CD14-positive monocyte (primary cell): Measurements from ENCODE around the gene CDCA7L. TPM values are rescaled to one million over a fixed set of nuclear protein-coding genes. Genes with fewer than 3 reads are reported as not detected.
A peak's percentile ranks its signal among the peaks of the same experiment; 100 is the strongest.

Experiments
- DNase-seq, 3 donors: peaks; one replicate each; pipeline ENCODE4 v3.0.0-alpha.2; 2011 to 2022
- H2AFZ ChIP-seq: 2 replicates; pipeline ENCODE4 v1.6.0; 2012; ENCODE audit warnings: mild to moderate bottlenecking, low read depth, low read length, inconsistent platforms; ENCODE audit not compliant: insufficient read depth, poor library complexity, severe bottlenecking
- H3K27ac ChIP-seq, 2 donors: 1 replicate in 1 of 2; 2 replicates in 1 of 2; pipeline ENCODE4 v1.5.1; 2012 to 2013; ENCODE audit warnings: low read length in 2 of 2, control low read depth in 1 of 2, inconsistent platforms in 1 of 2, low read depth in 1 of 2, mild to moderate bottlenecking in 1 of 2
- H3K27me3 ChIP-seq, 2 donors: one replicate each; pipeline versions ENCODE4 v1.6.0 to v1.6.1; 2011 to 2013; ENCODE audit warnings: low read length in 2 of 2; ENCODE audit not compliant: control insufficient read depth in 2 of 2, insufficient read depth in 2 of 2
- H3K36me3 ChIP-seq, 2 donors: replicated peaks in 1 of 2; 1 replicate in 1 of 2; 2 replicates in 1 of 2; pipeline versions ENCODE4 v1.5.1 to v1.6.1; 2012 to 2013; ENCODE audit warnings: low read length in 2 of 2, control low read depth in 1 of 2, inconsistent platforms in 1 of 2, mild to moderate bottlenecking in 1 of 2; ENCODE audit not compliant: insufficient read depth in 2 of 2, control insufficient read depth in 1 of 2
- H3K4me1 ChIP-seq, 2 donors: 1 replicate in 1 of 2; 2 replicates in 1 of 2; pipeline versions ENCODE4 v1.5.1 to v1.6.1; 2012 to 2013; ENCODE audit warnings: low read length in 2 of 2, control low read depth in 1 of 2, inconsistent platforms in 1 of 2, mild to moderate bottlenecking in 1 of 2, moderate library complexity in 1 of 2; ENCODE audit not compliant: insufficient read depth in 2 of 2, control insufficient read depth in 1 of 2
- H3K4me2 ChIP-seq: replicated peaks from 2 replicates; pipeline ENCODE3; 2012; ENCODE audit warnings: low read length, moderate library complexity, mild to moderate bottlenecking; ENCODE audit not compliant: poor library complexity, severe bottlenecking; ENCODE audit errors: extremely low read depth
- H3K4me3 ChIP-seq, 3 experiments: fragments of 200-600 bp in 1 of 3; sonication (generic) in 1 of 3; replicated peaks in 1 of 3; 1 replicate in 2 of 3; 2 replicates in 1 of 3; pipeline ENCODE4 v1.5.1; 2011 to 2013; ENCODE audit warnings: low read length in 3 of 3, mild to moderate bottlenecking in 3 of 3, control low read depth in 2 of 3, low read depth in 2 of 3, inconsistent platforms in 1 of 3, moderate library complexity in 1 of 3
- H3K79me2 ChIP-seq: 2 replicates; pipeline ENCODE4 v1.6.0; 2012; ENCODE audit warnings: mild to moderate bottlenecking, control low read depth, inconsistent platforms, low read length, moderate library complexity; ENCODE audit not compliant: insufficient read depth
- H3K9ac ChIP-seq: 2 replicates; pipeline ENCODE4 v1.6.0; 2017; ENCODE audit warnings: low read length, mild to moderate bottlenecking; ENCODE audit not compliant: insufficient read depth, poor library complexity, severe bottlenecking
- H3K9me3 ChIP-seq, 2 donors: replicated peaks in 1 of 2; 1 replicate in 1 of 2; 2 replicates in 1 of 2; pipeline versions ENCODE4 v1.5.1 to v1.6.1; 2012 to 2013; ENCODE audit warnings: low read length in 2 of 2, control low read depth in 1 of 2; ENCODE audit not compliant: control insufficient read depth in 1 of 2, insufficient read depth in 1 of 2
- H4K20me1 ChIP-seq: 2 replicates; pipeline ENCODE4 v1.6.0; 2012; ENCODE audit warnings: mild to moderate bottlenecking, low read length, control low read depth, moderate library complexity; ENCODE audit not compliant: insufficient read depth
- H3K27ac Mint-ChIP-seq, 7 donors: one replicate each; pipeline ENCODE4 v1.8.0; 2020; ENCODE audit warnings: mild to moderate bottlenecking in 7 of 7, mixed read lengths in 7 of 7, moderate library complexity in 6 of 7, inconsistent platforms in 2 of 7
- H3K27me3 Mint-ChIP-seq, 3 donors: one replicate each; pipeline ENCODE4 v1.8.0; 2021 to 2022; ENCODE audit warnings: low read depth in 3 of 3, mild to moderate bottlenecking in 3 of 3, mixed read lengths in 3 of 3, moderate library complexity in 3 of 3, inconsistent platforms in 1 of 3
- H3K36me3 Mint-ChIP-seq, 2 donors: one replicate each; pipeline ENCODE4 v1.8.0; 2020; ENCODE audit warnings: mixed read lengths in 2 of 2, inconsistent platforms in 1 of 2, mild to moderate bottlenecking in 1 of 2
- H3K4me1 Mint-ChIP-seq: one replicate; pipeline ENCODE4 v1.8.0; 2020; ENCODE audit warnings: mild to moderate bottlenecking, mixed read lengths
- H3K4me3 Mint-ChIP-seq, 2 donors: one replicate each; pipeline ENCODE4 v1.8.0; 2020; ENCODE audit warnings: mild to moderate bottlenecking in 2 of 2, mixed read lengths in 2 of 2, moderate library complexity in 1 of 2
- H3K9me3 Mint-ChIP-seq, 7 donors: one replicate each; pipeline ENCODE4 v1.8.0; 2020 to 2022; ENCODE audit warnings: mixed read lengths in 7 of 7, mild to moderate bottlenecking in 6 of 7, moderate library complexity in 6 of 7, inconsistent platforms in 2 of 7
- CTCF ChIP-seq: fragments of 200-600 bp; IDR thresholded peaks from one replicate; pipeline ENCODE4 v1.8.0; 2022; ENCODE audit warnings: antibody characterized with exemption, mild to moderate bottlenecking
- WGBS: methylation state at CpG from one replicate; pipeline ENCODE4 v1.1.5; 2013; ENCODE audit warnings: missing lambda C conversion rate; ENCODE audit not compliant: insufficient coverage; 5-methylcytosine and 5-hydroxymethylcytosine counted together
- intact Hi-C, 2 donors: fragments of 100-400 bp; cut with micrococcal nuclease; formaldehyde crosslinking; loops; one replicate each; pipeline versions ENCODE4 v1.15.0 to v1.15.1; 2023
- polyA plus RNA-seq, 3 donors: library from polyadenylated mRNA; depleted of rRNA in 1 of 3; unstranded in 2 of 3; stranded (reverse) in 1 of 3; fragments of 300-500 nt in 2 of 3; fragments of >200 nt in 1 of 3; fragmentation: Illumina TruSeq in 2 of 3; gene quantifications; 1 replicate in 2 of 3; 2 replicates in 1 of 3; pipeline ENCODE4 v1.2.3, GENCODE V29; 2012 to 2021

Gene CDCA7L
- polyA plus RNA-seq, 3 donors, result 2.5 to 4.3 (median 3.1) TPM

GRCh38 chr7:21966271-21966670 is 20.6 kb upstream of the CDCA7L start:
- WGBS, result no CpG with 5 or more reads among the region's 1 CpG
- Histone ChIP-seq H3K4me2 (no peak overlapping the region), H3K4me3 (no peak overlapping the region), H3K4me1 (peaks cover 4 to 19% of the 10 kb centered on the region in 2 donors), H2AFZ (no peak overlapping the region), H3K27me3 (no peaks in the 10 kb centered on the region), H3K9me3 (no peaks in the 10 kb centered on the region), H4K20me1 (no peaks in the 10 kb centered on the region), H3K36me3 (no peaks in the 10 kb centered on the region), H3K9ac (no peak overlapping the region), H3K27ac (no peak overlapping the region), H3K79me2 (no peaks in the 10 kb centered on the region)
- intact Hi-C loops, result no loop called here
- DNase-seq, result no peak
- Mint-ChIP-seq H3K27ac (peak overlapping the region in 1 of 7 donors; percentile 26), H3K9me3 (peaks cover 0 to 3% (median 0%) of the 10 kb centered on the region in 7 donors), H3K36me3 (no peaks in the 10 kb centered on the region), H3K4me3 (no peak overlapping the region), H3K4me1 (peaks cover 15% of the 10 kb centered on the region), H3K27me3 (peaks cover 0 to 5% (median 5%) of the 10 kb centered on the region in 3 donors)
- TF ChIP-seq CTCF, result no peak

GRCh38 chr7:21965291-21965690 is 19.6 kb upstream of the CDCA7L start:
- Histone ChIP-seq H3K27me3 (no peaks in the 10 kb centered on the region), H3K4me1 (peaks cover 4 to 19% of the 10 kb centered on the region in 2 donors), H3K9ac (no peak overlapping the region), H3K9me3 (no peaks in the 10 kb centered on the region), H3K27ac (no peak overlapping the region), H3K79me2 (no peaks in the 10 kb centered on the region), H3K36me3 (no peaks in the 10 kb centered on the region), H3K4me2 (no peak overlapping the region), H3K4me3 (no peak overlapping the region), H2AFZ (no peak overlapping the region), H4K20me1 (no peaks in the 10 kb centered on the region)
- intact Hi-C loops, result no loop called here
- Mint-ChIP-seq H3K4me1 (peaks cover 15% of the 10 kb centered on the region), H3K4me3 (no peak overlapping the region), H3K9me3 (no peaks in the 10 kb centered on the region), H3K27me3 (peaks cover 0 to 5% (median 5%) of the 10 kb centered on the region in 3 donors), H3K27ac (no peak overlapping the region), H3K36me3 (no peaks in the 10 kb centered on the region)
- DNase-seq, result no peak
- TF ChIP-seq CTCF, result no peak
- WGBS, result 100% methylated on average over 1 of the region's 1 CpG
